ENCODE results near the gene ADRM1.

ADRM1 gene

GRCh38 chr20:62316331-62317166 is 13.8 kb downstream of the ADRM1 start:
- H3K36me3 ChIP-seq (ENCODE audit: control insufficient read depth, insufficient read depth, low read length): peaks cover 28% of the 10 kb centered on the region
- 95% methylated on average over 40 of the region's 40 CpGs for WGBS, 2 experiments
- no peaks in the 10 kb centered on the region for H3K27me3 ChIP-seq (ENCODE audit: control insufficient read depth, insufficient read depth, low read length, poor library complexity, severe bottlenecking)
- no peak overlapping the region for H3K4me3 ChIP-seq (ENCODE audit: insufficient read depth, low read depth, low read length)
- no peak overlapping the region for H3K27ac ChIP-seq (ENCODE audit: insufficient read depth, low read depth, low read length, poor library complexity, severe bottlenecking)
- H3K9me3 ChIP-seq (ENCODE audit: control insufficient read depth, low read length): no peaks in the 10 kb centered on the region
- H3K4me1 ChIP-seq (ENCODE audit: control insufficient read depth, insufficient read depth, low read length): no peaks in the 10 kb centered on the region

GRCh38 chr20:62317167-62317655 is 14.4 kb downstream of the ADRM1 start:
- 88 to 92% methylated on average over 18 of the region's 18 CpGs for WGBS, 2 experiments
- Histone ChIP-seq H3K36me3 (ENCODE audit: control insufficient read depth, insufficient read depth, low read length) (peaks cover 30% of the 10 kb centered on the region), H3K27me3 (ENCODE audit: control insufficient read depth, insufficient read depth, low read length, poor library complexity, severe bottlenecking) (no peaks in the 10 kb centered on the region)

GRCh38 chr20:62318400-62319345 is 15.9 kb downstream of the ADRM1 start:
- WGBS, 2 experiments: 94% methylated on average over 36 of the region's 36 CpGs
- Histone ChIP-seq H3K27me3 (ENCODE audit: control insufficient read depth, insufficient read depth, low read length, poor library complexity, severe bottlenecking) (no peaks in the 10 kb centered on the region), H3K4me1 (ENCODE audit: control insufficient read depth, insufficient read depth, low read length) (no peaks in the 10 kb centered on the region), H3K9me3 (ENCODE audit: control insufficient read depth, low read length) (no peaks in the 10 kb centered on the region), H3K4me3 (ENCODE audit: insufficient read depth, low read depth, low read length) (no peak overlapping the region), H3K36me3 (ENCODE audit: control insufficient read depth, insufficient read depth, low read length) (peaks cover 23% of the 10 kb centered on the region), H3K27ac (ENCODE audit: insufficient read depth, low read depth, low read length, poor library complexity, severe bottlenecking) (no peak overlapping the region)

More at GRCh38 chr20:62317167-62317655, 14.4 kb downstream of the ADRM1 start:
- H3K27ac ChIP-seq (ENCODE audit: insufficient read depth, low read depth, low read length, poor library complexity, severe bottlenecking): no peak overlapping the region
- no peaks in the 10 kb centered on the region for H3K4me1 ChIP-seq (ENCODE audit: control insufficient read depth, insufficient read depth, low read length)
- no peak overlapping the region for H3K4me3 ChIP-seq (ENCODE audit: insufficient read depth, low read depth, low read length)
- no peaks in the 10 kb centered on the region for H3K9me3 ChIP-seq (ENCODE audit: control insufficient read depth, low read length)

GRCh38 chr20:62319346-62319909 is 16.6 kb downstream of the ADRM1 start:
- H3K27me3 ChIP-seq (ENCODE audit: control insufficient read depth, insufficient read depth, low read length, poor library complexity, severe bottlenecking): no peaks in the 10 kb centered on the region
- H3K36me3 ChIP-seq (ENCODE audit: control insufficient read depth, insufficient read depth, low read length): peaks cover 28% of the 10 kb centered on the region
- no peaks in the 10 kb centered on the region for H3K9me3 ChIP-seq (ENCODE audit: control insufficient read depth, low read length)
- 93 to 95% methylated on average over 27 to 29 of the region's 29 CpGs for WGBS, 2 experiments
- H3K4me3 ChIP-seq (ENCODE audit: insufficient read depth, low read depth, low read length): no peak overlapping the region
- H3K27ac ChIP-seq (ENCODE audit: insufficient read depth, low read depth, low read length, poor library complexity, severe bottlenecking): no peak overlapping the region
- no peaks in the 10 kb centered on the region for H3K4me1 ChIP-seq (ENCODE audit: control insufficient read depth, insufficient read depth, low read length)

- Histone ChIP-seq H3K27ac (ENCODE audit: insufficient read depth, low read depth, low read length, poor library complexity, severe bottlenecking) (no peak overlapping the region), H3K36me3 (ENCODE audit: control insufficient read depth, insufficient read depth, low read length) (peaks cover 32% of the 10 kb centered on the region), H3K27me3 (ENCODE audit: control insufficient read depth, insufficient read depth, low read length, poor library complexity, severe bottlenecking) (no peaks in the 10 kb centered on the region), H3K4me1 (ENCODE audit: control insufficient read depth, insufficient read depth, low read length) (no peaks in the 10 kb centered on the region), H3K4me3 (ENCODE audit: insufficient read depth, low read depth, low read length) (no peak overlapping the region), H3K9me3 (ENCODE audit: control insufficient read depth, low read length) (no peaks in the 10 kb centered on the region)
- whole genome bisulfite sequencing, 2 experiments: 96% methylated on average over 22 of the region's 22 CpGs
Observed at GRCh38 chr20:62320581-62321354, 18.0 kb downstream of the ADRM1 start.

- Histone ChIP-seq H3K36me3 (ENCODE audit: control insufficient read depth, insufficient read depth, low read length) (peaks cover 40% of the 10 kb centered on the region), H3K27me3 (ENCODE audit: control insufficient read depth, insufficient read depth, low read length, poor library complexity, severe bottlenecking) (no peaks in the 10 kb centered on the region), H3K4me1 (ENCODE audit: control insufficient read depth, insufficient read depth, low read length) (no peaks in the 10 kb centered on the region), H3K4me3 (ENCODE audit: insufficient read depth, low read depth, low read length) (no peak overlapping the region), H3K9me3 (ENCODE audit: control insufficient read depth, low read length) (no peaks in the 10 kb centered on the region), H3K27ac (ENCODE audit: insufficient read depth, low read depth, low read length, poor library complexity, severe bottlenecking) (no peak overlapping the region)
- 95 to 97% methylated on average over 7 of the region's 7 CpGs for WGBS, 2 experiments
Observed at GRCh38 chr20:62321521-62321948, 18.7 kb downstream of the ADRM1 start.

- no peak overlapping the region for H3K4me3 ChIP-seq (ENCODE audit: insufficient read depth, low read depth, low read length)
- H3K36me3 ChIP-seq (ENCODE audit: control insufficient read depth, insufficient read depth, low read length): peaks cover 44% of the 10 kb centered on the region
- 96 to 97% methylated on average over 16 of the region's 16 CpGs for WGBS, 2 experiments
- H3K9me3 ChIP-seq (ENCODE audit: control insufficient read depth, low read length): no peaks in the 10 kb centered on the region
- H3K27ac ChIP-seq (ENCODE audit: insufficient read depth, low read depth, low read length, poor library complexity, severe bottlenecking): no peak overlapping the region
- no peaks in the 10 kb centered on the region for H3K4me1 ChIP-seq (ENCODE audit: control insufficient read depth, insufficient read depth, low read length)
- no peaks in the 10 kb centered on the region for H3K27me3 ChIP-seq (ENCODE audit: control insufficient read depth, insufficient read depth, low read length, poor library complexity, severe bottlenecking)
Observed at GRCh38 chr20:62321975-62322374, 19.2 kb downstream of the ADRM1 start.

GRCh38 chr20:62322492-62323041 is 19.8 kb downstream of the ADRM1 start:
- Histone ChIP-seq H3K27ac (ENCODE audit: insufficient read depth, low read depth, low read length, poor library complexity, severe bottlenecking) (no peak overlapping the region), H3K9me3 (ENCODE audit: control insufficient read depth, low read length) (no peaks in the 10 kb centered on the region), H3K4me3 (ENCODE audit: insufficient read depth, low read depth, low read length) (no peak overlapping the region), H3K36me3 (ENCODE audit: control insufficient read depth, insufficient read depth, low read length) (peaks cover 46% of the 10 kb centered on the region), H3K4me1 (ENCODE audit: control insufficient read depth, insufficient read depth, low read length) (no peaks in the 10 kb centered on the region), H3K27me3 (ENCODE audit: control insufficient read depth, insufficient read depth, low read length, poor library complexity, severe bottlenecking) (no peaks in the 10 kb centered on the region)
- 95 to 97% methylated on average over 14 to 16 of the region's 16 CpGs for WGBS, 2 experiments
